ENCODE results near the gene ENDOG.
"Not testable (repeated sequence)": the region's sequence is repeated elsewhere in the genome, so short reads cannot be mapped to it uniquely, and the experiment has no call there.

The ENDOG gene

DNA sequence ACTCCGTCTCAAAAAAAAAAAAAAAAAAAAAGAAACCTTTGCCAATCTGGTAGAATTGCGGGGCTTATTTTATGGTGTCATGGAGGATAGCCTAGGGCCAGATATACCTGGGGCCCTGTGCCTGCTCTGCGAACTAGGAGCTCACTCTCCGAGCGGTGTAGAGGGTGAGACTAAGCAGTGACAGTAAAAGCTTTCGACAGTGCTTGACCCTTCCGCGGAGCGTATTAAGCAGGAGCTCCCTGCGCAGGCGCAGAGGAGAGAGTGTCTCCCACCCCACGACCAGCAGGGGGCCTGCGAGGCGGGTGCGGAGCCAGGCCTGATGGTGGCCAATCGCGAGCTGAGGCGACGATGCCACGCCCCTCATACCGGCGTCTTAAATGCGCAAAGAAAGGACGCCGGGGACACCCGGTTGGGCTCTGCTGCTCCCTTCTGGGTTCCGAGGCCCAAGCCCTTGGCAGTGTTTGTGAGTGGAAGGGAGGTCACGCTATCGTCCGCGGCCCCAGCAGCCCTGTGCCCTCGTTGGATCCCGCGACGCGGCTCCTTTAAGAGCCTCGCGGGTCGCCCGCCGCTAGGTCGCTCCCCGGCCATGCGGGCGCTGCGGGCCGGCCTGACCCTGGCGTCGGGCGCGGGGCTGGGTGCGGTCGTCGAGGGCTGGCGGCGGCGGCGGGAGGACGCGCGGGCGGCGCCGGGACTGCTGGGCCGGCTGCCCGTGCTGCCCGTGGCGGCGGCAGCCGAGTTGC, at the start of gene ENDOG:
Gene ENDOG, plus strand, starts transcription at position 402 of the 740 bp plus-strand sequence. Its CDS starts 185 bp downstream, at position 587.
- DNase-seq (ENCODE audit: low read depth): peak; percentile 88

DNA sequence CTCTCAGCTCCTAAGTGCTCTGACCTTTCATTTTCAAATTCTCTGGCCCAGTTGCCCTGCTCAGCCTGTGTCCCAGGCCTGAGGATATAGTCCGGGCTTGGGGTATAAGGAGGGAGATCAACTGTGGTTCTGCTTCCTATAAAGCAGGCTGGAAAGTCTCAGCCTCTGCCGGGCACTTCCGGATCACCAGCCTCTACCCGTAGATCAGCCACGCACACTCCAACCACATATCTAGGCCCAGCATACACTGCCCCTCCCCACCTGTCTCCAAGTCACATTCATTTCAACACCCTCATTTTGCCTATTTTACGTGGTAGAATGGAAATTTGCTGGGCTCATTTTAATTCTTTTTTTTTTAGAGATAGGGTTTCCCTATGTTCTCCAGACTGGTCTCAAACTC, 49.7 kb upstream of the ENDOG start:
- no peak for DNase-seq (ENCODE audit: low read depth)

DNA sequence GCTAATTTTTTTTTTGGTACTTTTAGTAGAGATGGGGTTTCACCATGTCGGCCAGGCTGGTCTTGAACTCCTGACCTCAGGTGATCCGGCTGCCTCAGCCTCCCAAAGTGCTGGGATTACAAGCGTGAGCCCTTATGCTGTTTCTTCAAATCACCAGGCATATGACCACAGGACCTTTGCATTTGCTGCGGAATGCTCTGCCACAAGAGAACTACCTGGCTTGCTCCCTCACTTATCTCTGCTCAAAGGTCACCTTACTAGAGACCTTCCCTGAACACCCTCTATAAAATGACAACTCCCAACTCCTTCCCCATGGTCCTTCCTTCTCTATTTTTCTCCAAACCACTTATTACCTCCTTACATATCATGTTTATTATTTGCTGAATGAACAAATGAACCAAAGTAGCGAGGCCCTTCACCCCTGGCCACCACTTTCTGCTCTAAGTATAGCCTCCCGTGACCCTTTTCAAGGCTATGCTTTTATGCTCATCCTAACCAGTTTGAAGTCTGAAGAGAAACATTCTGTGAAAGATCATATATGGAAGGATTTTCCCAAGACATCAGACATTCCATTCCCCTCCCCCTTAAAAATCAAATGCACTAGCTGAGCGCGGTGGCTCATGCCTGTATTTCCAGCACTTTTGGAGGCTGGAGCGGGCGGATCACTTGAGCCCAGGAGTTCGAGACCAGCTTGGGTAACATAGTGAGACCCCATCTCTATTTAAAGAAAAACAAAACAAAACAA, 47.8 kb upstream of the ENDOG start:
- DNase-seq (ENCODE audit: low read depth): no peak

DNA sequence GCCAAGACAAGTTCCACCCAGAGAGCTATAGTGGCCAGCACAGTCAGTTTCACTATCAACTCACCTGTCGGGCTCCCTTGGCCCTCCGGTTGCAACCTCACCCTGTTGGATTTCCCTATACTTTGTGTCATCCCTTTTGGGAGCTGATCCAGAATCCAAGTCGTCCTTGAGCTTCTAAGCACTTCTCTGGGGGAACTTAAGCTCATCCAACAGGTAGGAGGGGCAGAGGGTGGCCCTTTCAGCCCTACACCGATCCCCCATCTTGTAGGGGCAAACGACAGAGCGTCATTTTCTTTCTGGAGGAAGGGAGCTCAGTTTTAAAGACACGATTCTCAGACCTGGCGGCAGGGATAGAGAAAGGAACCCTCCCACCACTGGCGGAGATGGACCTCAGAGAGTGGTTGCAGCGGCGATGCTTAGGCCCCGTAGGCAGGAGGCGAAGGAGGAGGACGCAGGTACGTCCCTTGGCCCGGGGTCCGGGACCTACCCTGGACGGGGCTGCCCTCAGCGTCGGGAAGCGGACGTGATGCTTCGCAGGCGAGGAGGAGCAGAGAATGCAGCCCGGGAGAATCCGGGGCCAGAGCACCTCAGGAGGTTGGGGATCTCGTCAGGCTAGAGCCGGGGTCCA, 47.1 kb upstream of the ENDOG start:
- DNase-seq (ENCODE audit: low read depth): no peak

DNA sequence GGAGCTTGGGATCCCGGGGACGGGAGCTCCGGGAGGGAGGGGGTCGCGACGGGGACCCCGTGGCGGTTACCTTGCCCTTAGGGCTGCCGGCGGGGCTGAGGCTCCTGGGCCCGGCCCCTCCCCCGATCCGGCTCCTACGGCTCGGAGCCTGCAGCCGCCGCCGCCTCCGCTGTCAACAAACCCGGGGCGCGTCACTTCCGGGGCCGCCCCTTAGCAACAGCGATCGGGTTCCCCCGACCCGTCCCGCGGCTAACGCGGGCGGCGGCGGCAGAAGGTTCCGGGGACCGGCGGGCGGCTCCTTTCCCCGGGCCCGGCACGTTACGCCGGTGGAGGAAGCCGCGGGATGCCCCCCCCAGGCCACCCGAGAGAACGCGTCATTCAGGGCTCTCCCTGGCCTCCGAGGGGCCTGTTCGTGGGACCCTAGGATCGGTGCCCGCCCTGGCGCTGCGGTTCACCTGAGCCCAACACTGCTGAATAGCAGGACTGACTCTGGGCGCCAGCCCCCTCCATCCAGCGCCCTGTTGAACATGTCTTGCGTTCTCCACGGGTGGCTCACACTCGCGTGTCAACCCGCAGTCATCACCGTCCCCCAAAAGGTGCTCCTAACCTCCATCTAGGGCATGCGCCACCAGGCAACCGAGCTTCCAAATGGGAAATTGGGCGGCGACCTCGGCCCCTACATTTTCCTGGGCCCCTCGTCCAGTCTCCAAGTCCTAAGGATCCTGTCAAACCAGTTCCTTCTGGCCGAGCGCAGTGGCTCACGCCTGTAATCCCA, 46.4 kb upstream of the ENDOG start, which contains the start of gene ZER1:
Gene ZER1, minus strand, starts transcription at position 183 of the 775 bp plus-strand sequence. CDS start 16,362 bp downstream, outside the sequence.
- DNase-seq (ENCODE audit: low read depth): no peak

DNA sequence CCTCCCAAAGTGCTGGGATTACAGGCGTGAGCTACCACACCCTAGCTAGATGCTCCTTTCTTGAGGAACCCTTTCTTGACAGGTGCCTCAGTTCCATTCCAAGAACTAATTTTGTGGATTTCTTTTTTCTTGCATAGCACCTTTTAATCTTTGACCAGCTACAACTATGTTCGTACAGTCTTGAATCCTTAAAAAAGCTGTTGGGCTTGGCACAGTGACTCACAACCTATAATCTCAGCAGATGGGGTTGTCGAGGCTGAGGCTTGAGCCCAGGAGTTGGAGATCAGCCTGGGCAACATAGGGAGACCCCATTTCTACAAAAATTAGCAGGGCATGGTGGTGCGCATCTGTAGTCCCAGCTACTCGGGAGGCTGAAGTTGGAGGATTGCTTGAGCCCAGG, 45.3 kb upstream of the ENDOG start:
- no peak for DNase-seq (ENCODE audit: low read depth)

DNA sequence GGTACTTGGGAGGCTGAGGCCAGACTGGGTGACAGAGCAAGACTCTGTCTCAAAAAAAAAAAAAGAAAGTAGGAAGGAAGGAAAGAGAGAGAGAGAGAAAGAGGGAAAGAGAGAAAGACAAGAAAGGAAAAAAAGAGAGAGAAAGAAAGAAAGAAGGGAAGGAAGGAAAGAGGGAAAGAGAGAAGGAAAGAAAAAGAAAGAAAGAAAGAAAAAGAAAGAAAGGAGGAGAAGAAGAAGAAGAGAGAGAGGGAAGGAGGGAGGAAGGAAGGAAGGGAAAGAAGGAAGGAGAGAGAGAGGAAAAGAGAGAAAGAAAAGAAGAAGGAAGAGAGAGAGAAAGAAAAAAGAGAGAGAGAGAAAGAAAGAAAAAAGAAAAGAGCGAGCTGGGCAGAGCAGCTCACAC, 43.5 kb upstream of the ENDOG start:
- no peak for DNase-seq (ENCODE audit: low read depth)

DNA sequence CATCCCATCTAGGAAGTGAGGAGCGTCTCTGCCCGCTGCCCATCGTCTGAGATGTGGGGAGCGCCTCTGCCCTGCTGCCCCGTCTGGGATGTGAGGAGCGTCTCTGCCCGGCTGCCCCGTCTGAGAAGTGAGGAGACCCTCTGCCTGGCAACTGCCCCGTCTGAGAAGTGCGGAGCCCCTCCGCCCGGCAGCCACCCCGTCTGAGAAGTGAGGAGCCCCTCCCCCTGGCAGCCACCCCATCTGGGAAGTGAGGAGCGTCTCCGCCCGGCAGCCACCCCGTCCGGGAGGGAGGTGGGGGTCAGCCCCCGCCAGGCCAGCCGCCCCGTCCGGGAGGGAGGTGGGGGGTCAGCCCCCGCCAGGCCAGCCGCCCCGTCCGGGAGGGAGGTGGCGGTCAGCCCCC, 38.2 kb upstream of the ENDOG start:
- not testable (repeated sequence) for DNase-seq (ENCODE audit: low read depth)

DNA sequence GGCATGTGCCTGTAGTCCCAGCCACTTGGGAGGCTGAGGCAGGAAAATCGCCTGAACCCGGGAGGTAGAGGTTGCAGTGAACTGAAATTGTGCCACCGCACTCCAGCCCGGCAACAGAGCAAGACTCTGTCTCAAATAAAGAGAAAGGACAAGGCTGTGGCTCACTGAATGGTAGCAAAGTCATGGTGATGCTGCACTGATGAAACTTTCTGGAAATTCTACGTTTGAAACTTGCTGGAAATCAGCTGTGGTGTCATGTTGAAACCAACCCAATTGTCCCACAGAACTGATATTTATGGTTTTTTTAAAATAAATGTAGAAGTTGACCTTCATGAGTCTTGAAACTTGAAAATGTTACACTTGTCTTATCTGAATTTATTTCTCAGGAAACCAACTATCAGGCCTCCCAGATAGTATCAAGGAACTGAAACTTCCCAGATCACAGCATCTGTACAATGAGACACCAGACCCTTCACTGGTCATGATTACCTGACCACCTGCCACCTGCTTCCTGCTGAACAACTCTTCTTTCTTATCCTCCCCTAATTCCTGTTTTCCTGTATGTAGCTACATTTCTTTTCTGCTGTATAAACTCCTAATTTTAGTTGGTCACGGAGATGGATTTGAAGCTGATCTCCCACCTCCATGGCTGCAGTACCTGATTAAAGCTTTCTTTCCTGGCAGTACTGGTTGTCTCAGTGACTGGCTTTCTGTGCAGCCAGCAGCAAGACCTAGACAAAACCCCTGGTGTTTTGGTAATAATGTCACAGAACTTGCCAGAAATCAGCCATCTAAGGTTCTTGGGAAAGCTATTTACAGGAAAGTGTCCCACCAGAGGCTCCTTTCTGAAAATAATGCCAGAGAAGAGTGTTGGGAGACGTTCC, 36.9 kb upstream of the ENDOG start:
- DNase-seq (ENCODE audit: low read depth): no peak

DNA sequence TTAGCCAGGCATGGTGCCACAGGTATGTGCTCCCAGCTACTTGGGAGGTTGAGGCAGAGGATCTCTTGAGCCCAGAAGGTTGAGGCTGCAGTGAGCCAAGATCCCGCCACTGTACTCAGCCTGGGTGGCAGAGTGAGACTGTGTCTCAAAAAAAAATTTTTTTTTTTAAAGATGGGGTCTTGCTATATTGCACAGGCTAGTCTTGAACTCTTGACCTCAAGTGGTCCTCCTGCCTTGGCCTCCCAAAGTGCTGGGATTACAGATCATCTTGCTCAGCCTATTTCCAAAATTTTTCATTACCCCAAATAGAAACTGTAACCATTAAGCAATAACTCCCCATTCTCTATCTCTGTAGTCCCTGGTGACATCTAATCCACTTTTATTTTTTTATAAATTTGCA, 35.6 kb upstream of the ENDOG start:
- DNase-seq (ENCODE audit: low read depth): no peak

DNA sequence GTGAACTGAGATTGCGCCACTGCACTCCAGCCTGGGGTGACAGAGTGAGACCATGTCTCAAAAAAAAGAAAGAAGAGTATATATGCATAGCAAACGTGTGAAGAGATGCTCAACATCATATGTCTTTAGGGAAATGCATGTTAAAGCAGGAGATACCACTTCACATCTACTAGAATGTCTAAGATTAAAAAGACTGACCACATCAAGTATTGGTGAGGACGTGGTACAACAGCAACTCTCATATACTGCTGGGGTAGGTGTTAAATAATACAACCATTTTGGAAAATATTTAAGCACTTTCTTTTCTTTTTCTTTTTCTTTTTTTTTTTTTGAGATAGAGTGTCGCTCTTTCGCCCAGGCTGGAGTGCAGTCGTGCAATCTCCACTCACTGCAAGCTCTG, 32.9 kb upstream of the ENDOG start:
- no peak for DNase-seq (ENCODE audit: low read depth)

DNA sequence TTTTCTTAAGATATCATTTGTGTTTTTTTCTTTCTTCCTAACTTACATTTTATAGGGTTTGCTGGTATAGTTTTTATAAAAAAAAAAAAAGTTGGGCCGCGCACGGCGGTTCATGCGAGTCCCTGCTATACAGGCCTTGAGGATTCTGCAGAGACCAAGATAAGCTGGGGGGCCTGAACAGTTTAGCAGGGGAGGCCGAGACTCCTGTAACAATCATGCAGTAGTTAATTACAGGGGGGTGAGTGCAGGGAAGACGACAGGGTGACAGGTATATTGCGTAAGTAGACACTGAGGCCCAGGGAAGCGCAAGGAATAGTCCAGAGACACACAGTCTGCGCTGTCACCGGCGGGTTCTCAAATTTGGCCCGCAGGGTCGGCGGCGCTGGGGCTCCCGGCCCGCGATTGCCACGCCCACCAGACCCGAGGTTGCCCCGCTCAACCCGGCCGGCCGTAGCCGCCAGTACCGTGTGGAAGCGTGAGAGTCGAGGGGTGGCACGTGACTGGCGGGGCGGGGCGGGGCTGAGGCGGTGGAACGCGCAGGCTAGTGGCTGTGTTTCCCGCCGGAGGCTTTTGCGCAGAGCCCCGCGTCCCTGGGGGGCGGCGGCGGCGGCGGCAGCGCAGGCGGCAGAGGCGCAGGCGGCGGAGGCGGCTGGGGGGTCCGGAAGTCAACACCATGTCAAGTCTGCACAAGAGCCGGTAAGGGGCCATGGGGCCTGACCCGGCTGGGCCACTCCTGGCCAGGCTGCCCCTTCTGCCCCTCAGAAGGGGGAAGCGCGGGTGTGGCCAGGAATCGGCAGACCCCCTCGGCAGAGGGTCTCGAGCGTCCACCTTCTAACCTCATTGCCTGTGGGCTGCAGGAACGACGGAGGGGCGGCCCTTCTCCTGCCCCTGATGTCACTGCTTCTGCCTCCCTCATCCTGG, 31.4 kb upstream of the ENDOG start, which contains the start of gene TBC1D13:
Gene TBC1D13, plus strand, starts transcription at position 573 of the 921 bp plus-strand sequence. Its CDS starts 101 bp downstream, at position 674.
- DNase-seq (ENCODE audit: low read depth): peak; percentile 25

DNA sequence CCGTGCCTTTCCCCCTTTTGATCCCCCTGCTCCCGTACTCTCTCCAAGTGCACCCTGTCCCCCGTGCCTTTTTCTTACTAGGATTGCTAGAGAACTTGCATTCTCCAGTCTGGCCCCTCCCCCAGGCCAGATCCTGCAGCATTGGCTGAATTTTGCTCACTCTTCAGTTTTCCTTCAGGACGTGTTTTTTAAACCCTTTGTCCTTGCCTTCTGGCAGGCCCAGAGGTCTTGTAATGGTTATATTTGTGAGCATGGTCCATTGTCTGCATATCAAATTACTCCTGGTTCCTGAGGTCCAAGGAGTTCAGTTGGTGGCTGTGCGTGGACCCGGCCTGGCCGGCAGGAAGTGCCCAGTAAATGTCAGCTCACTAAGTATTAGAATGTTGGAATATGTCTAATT, 30.6 kb upstream of the ENDOG start:
- no peak for DNase-seq (ENCODE audit: low read depth)

DNA sequence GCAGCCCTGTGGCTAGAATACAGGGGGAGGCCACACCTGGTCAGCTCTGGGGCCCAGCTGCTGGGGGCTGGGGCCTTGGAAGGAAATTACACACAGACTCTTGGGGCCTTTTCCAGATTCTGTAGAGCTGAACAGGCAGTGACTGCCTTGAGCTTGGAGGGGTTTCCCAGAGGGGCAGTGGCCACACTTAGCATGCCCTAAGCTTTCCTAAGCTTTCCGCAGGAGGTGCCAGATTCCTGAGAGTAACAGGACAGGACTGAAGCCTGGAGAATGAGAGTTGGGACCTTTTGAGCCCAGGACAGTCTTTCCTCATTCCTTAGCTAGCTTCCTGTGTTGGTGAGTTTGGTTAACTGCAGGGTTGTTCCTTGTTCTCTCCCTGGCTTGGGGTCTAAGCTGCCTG, 29.9 kb upstream of the ENDOG start:
- DNase-seq (ENCODE audit: low read depth): no peak

DNA sequence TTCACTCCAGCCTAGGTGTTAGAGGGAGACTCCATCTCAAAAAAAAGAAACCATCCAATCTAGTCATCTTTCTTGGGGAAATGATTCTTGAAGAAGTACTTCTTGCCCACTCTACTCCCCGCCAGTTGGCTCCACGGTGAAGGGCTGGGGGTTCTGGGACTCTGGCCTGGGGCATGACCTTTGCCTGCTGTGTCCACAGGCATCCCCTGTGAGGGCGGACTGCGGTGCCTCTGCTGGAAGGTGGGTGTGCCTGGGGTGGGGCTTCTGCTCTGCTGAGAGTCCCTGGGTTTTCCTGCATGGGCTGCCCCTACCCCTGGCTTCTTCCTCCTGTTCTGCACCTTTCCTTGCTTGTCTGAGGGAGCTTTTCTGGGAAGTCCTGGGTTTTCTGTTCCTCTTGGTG, 27.8 kb upstream of the ENDOG start:
- DNase-seq (ENCODE audit: low read depth): no peak

DNA sequence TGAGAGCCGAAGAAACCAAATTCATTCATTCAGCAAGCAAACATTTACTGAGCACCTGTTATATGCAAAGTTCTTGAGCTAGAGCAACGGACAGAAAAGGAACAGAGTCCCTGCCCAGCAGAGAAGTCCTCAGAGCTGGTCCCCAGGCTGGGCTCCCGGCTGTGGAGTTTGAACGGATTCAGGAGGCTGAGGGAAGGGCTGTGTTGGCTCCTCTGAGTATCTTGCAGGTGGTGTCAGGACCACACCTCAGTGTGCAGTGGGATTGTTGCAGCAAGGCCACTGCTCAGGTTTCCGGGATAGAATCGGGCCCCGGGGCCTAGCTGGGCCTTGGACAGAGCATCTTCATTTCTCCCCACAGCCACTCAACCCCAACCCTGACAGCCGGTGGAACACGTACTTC, 26.2 kb upstream of the ENDOG start:
- no peak for DNase-seq (ENCODE audit: low read depth)

DNA sequence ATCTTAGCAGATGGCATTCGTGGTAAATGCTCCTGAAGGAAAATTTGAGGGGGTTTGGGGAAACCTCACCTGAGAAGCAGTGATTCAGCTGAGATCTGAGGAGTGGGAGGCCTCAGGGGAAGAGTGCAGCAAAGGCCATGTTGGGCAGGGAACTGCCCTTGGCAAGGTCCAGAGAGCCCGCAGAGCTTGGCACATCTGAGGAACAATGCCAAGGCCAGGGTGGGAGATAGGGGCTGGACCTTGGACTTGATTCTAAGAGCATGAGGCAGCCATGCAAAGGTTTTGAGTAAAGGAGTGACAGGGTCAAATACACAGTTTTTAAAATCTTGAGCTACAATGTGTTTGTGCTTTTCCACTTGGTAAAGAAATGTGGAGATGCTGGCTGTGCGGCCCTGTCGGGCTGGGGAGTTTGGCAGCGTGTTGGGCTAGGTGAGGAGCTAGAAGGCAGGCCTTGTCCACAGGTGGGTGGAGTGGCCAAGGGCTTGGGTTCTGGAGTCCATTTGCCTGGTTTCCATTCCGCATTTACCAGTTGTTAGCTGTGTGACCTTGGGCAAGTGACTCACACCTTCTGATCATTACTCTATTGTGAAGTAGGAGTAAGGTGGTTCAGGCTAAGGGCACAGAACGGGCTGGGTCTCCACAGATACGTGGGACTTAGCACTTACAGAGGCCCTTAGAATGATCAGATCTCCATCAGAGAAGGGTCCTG, 25.2 kb upstream of the ENDOG start:
- DNase-seq (ENCODE audit: low read depth): no peak

DNA sequence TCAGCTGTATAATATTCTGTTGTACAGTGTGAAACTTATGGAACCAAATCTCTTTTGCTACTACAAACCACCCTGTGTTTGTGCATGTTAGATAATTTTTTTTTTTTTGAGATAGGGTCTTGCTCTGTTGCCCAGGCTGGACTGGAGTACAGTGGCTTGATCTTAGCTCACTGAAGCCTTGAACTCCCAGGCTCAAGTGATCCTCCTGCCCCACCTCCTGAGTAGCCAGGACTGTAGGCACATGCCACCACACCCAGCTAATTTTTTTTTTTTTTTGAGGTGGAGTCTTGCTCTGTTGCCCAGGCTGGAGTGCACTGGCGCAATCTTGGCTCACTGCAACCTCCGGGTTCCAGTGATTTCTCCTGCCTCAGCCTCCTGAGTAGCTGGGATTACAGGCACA, 23.3 kb upstream of the ENDOG start:
- DNase-seq (ENCODE audit: low read depth): not testable (repeated sequence)

DNA sequence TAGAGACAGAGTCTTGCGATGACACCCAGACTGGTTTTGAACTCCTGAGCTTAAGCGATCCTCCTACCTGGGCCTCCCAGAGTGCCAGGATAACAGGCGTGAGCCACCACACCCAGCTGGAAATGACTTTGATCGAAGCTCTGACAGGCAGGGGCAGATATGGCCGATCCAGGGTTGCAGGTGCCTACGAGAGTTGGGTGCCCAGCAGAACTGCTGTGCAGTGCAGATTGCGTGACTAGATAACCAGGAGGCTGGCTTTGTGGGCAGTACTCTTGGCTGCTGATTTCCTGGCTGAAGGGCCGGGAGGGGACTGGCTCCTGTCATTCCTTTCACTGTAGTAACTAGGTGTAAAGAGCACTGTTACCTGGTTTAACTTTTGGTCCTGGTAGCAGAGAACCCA, 19.4 kb upstream of the ENDOG start:
- no peak for DNase-seq (ENCODE audit: low read depth)

Measured in HS-5 (cell line).